Umbilical cord (tissue), 2 donors: ENCODE results near the gene ZNF789. TPM values are rescaled to one million over a fixed set of nuclear protein-coding genes. Genes with fewer than 3 reads are reported as not detected.

ENCODE experiments used
- DNase-seq: peaks from one replicate; pipeline ENCODE4 v3.0.0-alpha.2; 2015; ENCODE audit warnings: low spot score
- total RNA-seq: library from RNA; depleted of rRNA; stranded (reverse); fragments of >200 nt; gene quantifications from one replicate; pipeline ENCODE4 v1.2.3, GENCODE V29; 2014; ENCODE audit warnings: low replicate concordance; ENCODE audit not compliant: insufficient read depth

The ZNF789 gene
- total RNA-seq, 1 donor from 2014 or later: 8.9 TPM

- peak; percentile 99 for DNase-seq
Observed at GRCh38 chr7:99504281-99504602, 31.6 kb downstream of the ZNF789 start.

GRCh38 chr7:99504603-99505323, 32.1 kb downstream of the ZNF789 start, which contains the start of gene ZKSCAN5:
TSS of gene ZKSCAN5 (plus strand) at chr7:99504662. CDS start at chr7:99506045, 1,383 bp downstream.
- DNase-seq: peak; percentile 99

GRCh38 chr7:99505324-99505662, 32.6 kb downstream of the ZNF789 start:
- DNase-seq: no peak

- no peak for DNase-seq
Observed at GRCh38 chr7:99514050-99514449, 41.4 kb downstream of the ZNF789 start.

GRCh38 chr7:99521399-99521798, 48.7 kb downstream of the ZNF789 start:
- no peak for DNase-seq

GRCh38 chr7:99525713-99526440, 53.2 kb downstream of the ZNF789 start:
- no peak for DNase-seq

- no peak for DNase-seq
Observed at GRCh38 chr7:99531354-99531765, 58.7 kb downstream of the ZNF789 start.

- no peak for DNase-seq
Observed at GRCh38 chr7:99535667-99536066, 63.0 kb downstream of the ZNF789 start.

Other genes with a start within 250 kb of the ZNF789 start
- not detected for gene MYH16, start 200.1 kb upstream of the ZNF789 start, total RNA-seq
- gene ARPC1A, start 147.0 kb upstream of the ZNF789 start, total RNA-seq: 54.4 TPM
- 45.7 TPM for gene ARPC1B, start 98.2 kb upstream of the ZNF789 start, total RNA-seq
- gene PDAP1, start 64.3 kb upstream of the ZNF789 start, total RNA-seq: 29.6 TPM
- gene BUD31, start 63.9 kb upstream of the ZNF789 start, total RNA-seq: 127 TPM
- 9.6 TPM for gene PTCD1, start 34.1 kb upstream of the ZNF789 start, total RNA-seq
- gene CPSF4, start 33.9 kb upstream of the ZNF789 start, total RNA-seq: 16.1 TPM
- 39.7 TPM for gene ATP5MF, start 6.7 kb upstream of the ZNF789 start, total RNA-seq
- gene ZNF394, start 27.4 kb downstream of the ZNF789 start, total RNA-seq: 35.6 TPM
- gene ZKSCAN5, start 31.8 kb downstream of the ZNF789 start, total RNA-seq: 14.4 TPM
- 8.4 TPM for gene FAM200A, start 79.2 kb downstream of the ZNF789 start, total RNA-seq
- gene ZNF655, start 85.8 kb downstream of the ZNF789 start, total RNA-seq: 86.2 TPM
- not detected for gene TMEM225B, start 125.4 kb downstream of the ZNF789 start, total RNA-seq
- gene ZSCAN25, start 144.1 kb downstream of the ZNF789 start, total RNA-seq: 10.6 TPM
- gene CYP3A5, start 207.1 kb downstream of the ZNF789 start, total RNA-seq: 25.8 TPM